Measurements from ENCODE around the gene B3GNT3.

GRCh38 chr19:17831419-17831888, 36.5 kb downstream of the B3GNT3 start:
- TF ChIP-seq CTCF (IDR thresholded peaks at IDR 0.05) (no peak), ZFX (IDR thresholded peaks at IDR 0.05; ENCODE audit: borderline replicate concordance) (no peak)
